NCI-H526 treated with DMSO at 0.1 percent for 48 hours (cell line): Measurements from ENCODE around the gene ZBED1.
"Not testable (repeated sequence)": the region's sequence is repeated elsewhere in the genome, so short reads cannot be mapped to it uniquely, and the experiment has no call there.

Source experiments
- DNase-seq: peaks from one replicate; lab custom pipeline; 2025; lab: John Stamatoyannopoulos, UW

ZBED1 gene

DNA sequence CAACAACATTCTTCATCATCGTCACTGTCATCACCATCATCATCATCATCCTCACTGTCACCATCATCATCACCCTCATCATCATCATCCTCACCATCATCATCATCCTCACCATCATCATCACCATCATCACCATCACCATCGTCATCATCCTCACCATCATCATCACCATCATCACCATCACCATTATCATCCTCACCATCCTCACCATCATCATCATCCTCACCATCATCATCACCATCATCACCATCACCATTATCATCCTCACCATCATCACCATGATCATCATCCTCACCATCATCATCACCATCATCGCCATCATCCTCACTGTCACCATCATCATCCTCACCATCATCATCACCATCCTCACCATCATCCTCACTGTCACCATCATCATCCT is 18.9 kb upstream of the ZBED1 start:
- DNase-seq = not testable (repeated sequence)

DNA sequence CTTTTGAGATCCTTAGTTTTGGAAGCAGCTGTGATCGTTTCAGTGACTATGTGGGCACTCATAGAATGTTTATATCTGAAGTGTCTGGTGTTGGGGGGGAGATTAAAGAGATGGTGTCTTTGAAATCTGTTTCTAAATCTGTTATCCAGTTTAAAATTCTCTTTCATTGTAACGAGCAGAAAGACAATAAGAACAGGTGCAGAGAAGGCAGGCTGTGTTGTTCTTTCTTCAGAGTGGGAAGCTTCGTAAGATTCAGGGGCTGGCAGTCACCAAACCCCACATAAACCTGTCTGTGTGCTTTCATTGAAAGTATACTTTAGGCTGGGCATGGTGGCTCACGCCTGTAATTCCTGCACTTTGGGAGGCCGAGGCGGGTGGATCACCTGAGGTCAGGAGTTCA is 16.3 kb upstream of the ZBED1 start:
- no peak for DNase-seq

DNA sequence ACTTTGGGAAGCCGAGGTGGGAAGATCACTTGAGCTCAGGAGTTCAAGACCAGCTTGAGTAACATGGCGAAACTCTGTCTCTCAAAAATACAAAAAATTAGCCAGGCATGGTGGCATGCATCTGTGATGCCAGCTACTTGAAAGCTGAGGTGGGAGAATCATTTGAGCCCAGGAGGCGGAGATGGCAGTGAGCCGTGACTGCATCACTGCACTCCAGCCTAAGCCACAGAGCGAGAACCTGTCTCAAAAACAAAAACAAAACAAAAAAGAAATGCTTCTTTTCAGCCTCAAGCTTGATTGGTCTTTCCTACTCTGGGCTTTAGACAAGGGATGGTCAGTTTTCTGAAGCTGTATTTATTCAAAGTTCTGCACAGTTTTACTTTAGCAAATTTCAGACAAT is 15.8 kb upstream of the ZBED1 start:
- no peak for DNase-seq

DNA sequence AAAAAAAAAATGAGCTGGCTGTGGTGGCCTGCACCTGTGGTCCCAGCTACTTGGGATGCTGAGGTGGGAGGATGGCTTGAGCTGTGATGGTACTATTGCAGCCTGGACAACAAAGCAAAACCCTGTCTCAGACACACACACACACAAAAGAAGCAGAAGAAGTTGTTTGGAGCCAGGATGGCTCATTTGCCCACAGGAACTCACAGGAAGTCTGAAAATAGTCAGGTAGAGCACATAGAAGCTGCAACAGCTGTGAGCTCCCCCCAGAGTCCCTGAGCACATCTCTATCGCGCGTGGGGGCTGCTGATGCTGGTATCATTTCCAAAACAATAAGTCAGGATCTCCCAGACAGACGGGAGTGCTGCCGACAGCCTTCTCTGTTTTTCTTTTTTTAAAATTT is 13.4 kb upstream of the ZBED1 start:
- DNase-seq = no peak

DNA sequence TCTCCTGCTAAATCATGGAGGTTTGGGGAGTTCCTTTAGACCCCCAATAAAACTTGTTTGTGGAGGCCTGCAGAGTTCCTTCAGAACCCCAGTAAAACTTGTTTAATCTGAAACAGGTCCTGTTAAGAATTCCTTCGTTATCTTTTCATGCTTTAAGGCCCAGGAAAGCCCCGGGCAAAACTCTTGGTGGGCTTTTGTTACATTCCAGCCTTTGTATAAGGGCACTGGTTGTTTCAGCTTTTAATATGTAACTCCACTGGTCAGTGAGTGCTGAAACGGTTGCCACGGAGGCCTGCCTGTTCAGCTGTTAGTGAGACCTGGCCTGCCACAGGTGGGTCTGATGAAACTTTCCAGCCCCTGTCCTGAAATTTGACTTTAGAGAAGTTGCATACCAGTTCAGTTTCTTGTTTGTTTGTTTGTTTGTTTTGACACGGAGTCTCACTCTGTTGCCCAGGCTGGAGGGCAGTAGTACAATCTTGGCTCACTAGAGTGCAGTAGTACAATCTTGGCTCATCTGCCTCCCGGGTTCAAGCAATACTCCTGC is 12.4 kb upstream of the ZBED1 start:
- no peak for DNase-seq

DNA sequence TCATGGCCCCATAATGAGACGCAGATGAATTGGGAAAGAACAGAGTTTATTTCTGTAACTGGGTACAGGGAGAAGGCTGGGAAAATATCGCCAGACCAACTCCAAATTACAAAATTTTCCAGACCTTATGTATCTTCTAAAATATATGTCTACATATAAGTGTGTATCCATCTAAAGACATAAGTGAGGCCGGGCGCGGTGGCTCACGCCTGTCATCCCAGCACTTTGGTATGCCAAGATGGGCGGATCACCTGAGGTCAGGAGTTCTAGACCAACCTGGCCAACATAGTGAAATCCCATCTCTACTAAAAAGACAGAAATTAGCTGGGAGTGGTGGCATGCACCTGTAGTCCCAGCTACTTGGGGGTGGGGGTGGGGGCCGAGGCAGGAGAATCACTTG is 11.7 kb upstream of the ZBED1 start:
- no peak for DNase-seq

DNA sequence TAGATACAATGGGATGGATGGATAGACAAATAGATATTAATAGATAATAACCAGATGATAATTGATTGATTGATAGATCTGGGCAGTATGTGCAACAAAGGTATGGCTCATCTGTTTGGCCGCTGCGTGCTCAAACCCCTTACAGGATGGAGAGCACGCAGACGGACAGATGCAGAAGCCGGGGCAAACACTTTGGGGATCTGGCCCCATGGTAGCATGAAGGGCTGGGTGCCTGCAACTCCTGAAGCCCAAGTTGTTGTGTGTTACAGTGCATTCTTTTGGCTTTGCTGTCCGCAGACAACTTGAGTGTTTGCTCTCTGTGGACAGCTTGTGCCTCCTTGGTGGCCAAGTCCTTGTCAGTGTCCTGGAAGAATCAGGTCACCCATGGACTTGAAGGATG is 10.6 kb upstream of the ZBED1 start:
- no peak for DNase-seq

DNA sequence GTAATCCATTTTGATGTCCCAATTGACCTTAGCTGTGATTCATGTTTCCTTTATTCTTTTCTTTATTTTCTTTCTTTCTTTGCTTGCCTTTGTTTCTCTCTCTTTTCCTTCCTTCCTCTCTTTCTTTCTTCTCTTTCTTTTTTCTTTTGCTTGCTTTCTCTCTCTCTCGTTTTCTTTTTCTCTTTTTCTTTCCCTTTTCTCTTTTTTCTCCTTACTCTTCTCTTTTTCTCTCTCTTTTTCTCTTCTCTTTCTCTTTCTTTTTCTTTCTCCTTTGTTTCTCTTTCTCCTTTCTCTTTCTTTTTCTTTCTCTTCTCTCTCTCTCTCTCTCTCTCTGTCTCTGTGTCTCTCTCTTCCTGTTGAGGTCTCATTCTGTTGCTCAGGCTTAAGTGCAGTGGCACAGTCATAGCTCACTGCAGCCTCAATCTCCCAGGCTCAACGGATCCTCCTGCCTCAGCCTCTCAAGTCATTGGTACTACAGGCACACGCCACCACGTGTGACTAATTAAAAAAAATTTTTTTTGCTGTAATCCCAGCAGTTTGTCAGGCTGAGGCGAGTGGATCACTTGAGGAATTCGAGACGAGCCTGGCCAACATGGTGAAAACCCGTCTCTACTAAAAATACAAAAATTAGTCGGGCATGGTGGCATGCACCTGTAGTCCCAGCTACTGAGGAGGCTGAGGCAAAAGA is 8.0 kb upstream of the ZBED1 start:
- DNase-seq = no peak

DNA sequence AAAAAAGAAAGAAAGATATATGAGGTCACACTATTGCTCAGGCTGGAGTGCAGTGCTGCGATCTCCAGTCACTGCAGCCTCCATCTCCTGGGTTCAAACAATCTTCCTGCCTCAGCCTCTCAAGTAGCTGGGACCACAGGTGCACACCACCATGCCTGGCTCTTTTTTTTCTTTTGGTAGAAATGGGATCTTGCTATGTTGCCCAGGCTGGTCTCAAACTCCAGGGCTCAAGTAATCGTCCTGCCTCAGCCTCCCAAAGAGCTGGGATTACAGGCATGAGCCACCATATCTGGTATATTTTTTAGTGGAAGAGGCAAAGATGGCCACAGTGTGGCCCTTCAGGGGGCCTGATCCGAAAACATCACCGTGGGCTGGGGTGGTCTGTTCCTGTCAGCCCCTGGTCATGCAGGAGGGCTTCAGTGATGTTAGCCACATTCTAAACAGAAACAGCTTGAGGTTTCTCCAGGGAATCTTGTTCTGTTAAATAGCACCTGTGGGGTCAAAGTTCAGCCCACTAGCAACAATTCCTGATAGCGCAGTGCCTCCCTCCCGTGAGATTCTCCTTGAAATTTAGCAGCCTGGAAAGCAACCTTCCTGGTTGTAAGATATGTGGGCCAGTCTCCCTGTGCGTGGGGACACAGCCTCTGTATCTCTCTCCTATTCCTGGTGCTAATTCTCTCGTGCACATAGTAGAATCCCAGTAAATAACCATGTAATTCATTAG is 7.3 kb upstream of the ZBED1 start:
- DNase-seq = no peak

DNA sequence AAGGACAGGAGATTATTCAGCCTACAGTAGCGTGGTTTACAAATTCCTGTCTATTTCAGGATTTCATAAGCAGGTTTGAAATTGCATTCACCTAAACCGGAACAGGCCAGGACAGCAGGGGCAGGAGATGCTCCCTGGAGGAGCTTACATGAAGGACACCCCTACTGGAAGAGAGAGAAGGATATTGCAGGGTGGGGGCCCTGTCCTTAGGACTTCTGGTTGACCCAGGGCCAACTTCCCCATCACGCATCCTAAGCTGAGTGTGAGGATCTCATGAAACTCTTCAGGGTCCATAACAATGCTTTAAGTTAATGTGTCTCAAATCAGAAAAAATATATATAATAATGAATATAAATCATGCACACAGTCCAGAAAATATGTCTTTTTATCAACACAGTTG is 6.4 kb upstream of the ZBED1 start:
- no peak for DNase-seq

DNA sequence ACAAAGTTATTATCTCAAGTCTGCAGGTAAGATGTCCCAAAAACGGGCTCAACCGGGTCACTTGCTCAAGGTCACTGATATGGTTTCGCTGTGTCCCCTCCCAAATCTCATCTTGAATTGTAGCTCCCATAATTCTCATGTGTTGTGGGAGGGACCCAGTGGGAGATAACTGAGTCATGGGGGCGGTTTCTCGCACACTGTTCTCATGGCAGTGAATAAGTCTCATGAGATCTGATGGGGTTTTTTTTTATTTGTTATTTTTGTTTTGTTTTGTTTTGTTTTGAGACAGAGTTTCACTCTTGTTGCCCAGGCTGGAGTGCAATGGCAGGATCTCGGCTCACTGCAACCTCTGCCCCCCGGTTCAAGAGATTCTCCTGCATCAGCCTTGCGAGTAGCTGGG is 4.6 kb upstream of the ZBED1 start:
- not testable (repeated sequence) for DNase-seq

DNA sequence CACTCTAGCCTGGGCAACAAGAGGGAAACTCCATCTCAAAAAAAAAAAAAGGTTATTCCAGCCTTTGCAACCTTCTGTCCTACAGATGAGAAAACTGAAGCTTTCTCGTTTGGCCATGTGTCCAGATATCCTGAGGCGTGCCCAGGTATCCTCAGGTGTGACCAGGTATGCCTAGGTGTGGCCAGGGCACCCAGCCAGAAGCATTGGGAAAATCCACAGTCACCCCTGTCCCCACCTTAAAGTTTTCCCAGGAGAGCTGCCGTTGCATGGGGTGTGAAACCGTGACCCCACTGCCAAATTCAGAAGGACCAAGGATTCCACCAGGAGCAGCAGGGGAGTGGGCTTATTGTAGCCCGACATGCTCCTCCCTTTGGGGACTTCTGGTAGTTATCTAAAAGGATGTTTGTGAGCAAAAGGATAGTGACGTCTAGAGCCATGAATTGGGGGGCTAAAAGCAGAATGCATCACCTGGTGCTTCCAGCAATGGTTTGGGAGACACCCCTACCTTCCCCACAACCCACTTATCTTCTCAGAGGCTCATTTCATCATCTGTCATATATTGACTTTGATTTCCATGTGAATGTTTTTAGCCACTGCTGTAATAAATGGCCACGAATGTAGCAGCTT is 4.0 kb upstream of the ZBED1 start:
- no peak for DNase-seq

DNA sequence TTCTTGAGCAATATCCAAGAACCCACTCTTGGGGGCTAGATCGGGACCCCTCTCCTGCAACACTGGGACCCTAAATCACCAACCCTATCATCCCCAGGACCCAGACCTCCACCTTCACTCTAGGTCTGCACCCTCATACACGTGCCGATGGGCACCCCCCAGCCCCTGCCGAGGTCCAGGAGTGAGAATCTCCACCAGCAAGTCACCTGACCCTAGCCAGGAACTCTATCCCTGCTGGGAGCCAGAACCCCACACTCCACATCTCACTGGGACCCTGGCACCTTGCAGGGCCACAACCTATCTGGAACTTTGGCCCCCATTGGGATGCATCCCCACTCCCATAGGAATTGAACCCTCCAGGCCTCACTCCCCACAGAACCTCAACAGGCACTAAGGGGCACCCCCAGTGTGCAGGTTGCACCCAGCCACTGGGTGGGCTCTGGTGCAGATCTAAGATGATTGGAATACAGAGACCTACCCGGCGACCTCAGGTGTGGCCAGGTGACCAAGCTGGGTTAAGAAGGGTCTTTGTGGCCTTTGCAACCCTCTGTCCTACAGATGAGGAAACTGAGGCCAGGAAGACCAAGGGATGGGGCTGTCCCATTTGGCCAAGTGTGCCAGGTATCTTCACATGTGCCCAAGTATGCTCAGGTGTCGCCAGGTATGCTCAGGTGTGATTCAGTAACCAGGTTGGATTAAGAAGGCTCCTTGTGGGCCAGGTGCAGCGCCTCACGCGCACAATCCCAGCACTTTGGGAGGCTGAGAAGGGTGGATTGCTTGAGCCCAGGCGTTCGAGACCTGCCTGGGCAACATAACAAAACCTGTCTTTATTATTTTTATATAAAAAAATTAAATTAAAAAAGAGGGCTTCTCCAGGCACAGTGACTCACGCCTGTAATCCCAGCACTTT is 3.1 kb upstream of the ZBED1 start:
- no peak for DNase-seq

DNA sequence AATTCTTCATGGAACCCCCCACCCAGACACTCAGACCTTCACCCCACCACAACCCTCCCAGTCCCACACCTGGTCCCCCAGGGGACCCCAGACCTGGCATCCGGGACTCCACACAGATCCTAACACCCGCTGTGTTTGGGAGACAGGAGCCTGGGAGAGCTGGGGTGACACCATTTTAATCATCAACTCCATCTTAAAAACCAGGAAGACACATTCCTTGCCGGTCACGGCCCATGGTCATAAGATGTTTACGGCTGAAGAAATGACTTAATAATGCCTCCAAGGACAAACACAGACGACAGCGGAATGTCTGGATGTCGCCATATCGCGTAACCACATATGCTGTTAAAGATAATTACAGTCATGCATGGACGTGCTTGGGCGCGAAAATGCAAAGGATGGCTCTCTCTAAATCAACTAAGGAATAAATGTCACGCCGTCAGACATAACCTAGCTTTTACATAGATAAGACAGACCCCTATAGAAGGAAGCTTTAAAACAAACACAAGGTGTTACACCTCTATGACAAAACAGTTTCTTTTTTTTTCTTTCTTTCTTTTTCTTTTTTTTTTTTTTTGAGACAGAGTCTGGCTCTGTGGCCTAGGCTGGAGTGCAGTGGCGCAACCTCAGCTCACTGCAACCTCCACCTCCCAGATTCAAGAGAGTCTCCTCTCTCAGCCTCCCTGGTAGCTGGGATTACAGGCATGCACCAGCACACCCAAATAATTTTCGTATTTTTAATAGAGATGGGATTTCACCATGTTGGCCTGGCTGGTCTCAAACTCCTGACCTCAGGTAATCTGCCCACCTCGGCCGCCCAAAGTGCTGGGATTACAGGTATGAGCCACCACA is 2.1 kb upstream of the ZBED1 start:
- no peak for DNase-seq

DNA sequence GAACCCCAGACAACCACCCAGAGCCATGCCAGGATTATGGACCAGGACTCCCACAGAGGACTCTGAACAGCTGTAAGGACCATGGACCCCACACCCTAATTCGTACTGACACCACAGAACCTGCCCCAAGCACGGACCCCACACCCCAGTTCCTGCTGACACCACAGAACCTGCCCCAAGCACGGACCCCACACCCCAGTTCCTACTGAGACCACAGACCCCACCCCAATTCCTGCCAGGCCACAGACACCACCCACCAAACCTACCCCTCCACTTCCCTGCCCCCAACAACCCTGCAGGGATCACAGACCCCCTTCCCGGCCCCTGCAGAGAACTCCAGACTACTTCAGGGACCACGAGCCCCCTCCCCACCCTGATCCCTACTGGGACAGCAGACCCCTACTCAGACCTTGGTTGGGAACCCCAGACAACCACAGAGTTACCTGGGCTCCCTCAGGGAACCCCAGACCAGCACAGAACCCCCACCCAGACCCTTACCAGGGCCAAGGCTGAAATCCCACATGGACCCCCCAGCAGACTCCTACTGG is 1.4 kb upstream of the ZBED1 start:
- DNase-seq = no peak

DNA sequence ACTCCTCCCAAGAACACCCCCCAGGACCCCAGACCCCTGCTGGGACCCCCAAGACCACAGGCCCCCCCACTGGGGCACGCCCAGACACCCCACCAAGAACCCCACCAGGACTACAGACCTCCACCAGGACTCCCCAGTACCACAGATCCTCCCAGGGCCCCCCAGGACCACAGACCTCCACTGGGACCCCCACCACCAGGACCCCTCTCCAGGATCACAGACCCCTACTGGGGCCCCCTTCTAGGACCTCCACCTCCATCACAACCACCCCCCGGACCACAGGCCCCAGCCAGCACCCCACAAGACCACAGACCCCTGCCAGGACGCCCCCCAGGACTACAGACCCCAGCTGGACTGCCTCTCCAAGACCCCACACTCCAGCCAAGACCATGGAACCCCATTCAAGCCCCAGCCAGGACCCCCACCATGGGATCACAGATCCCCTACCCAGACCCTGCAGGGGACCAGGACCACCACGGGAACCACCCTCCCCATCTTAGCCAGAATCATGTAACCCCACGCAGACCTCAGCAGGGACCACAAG is 855 bp upstream of the ZBED1 start:
- DNase-seq = no peak

DNA sequence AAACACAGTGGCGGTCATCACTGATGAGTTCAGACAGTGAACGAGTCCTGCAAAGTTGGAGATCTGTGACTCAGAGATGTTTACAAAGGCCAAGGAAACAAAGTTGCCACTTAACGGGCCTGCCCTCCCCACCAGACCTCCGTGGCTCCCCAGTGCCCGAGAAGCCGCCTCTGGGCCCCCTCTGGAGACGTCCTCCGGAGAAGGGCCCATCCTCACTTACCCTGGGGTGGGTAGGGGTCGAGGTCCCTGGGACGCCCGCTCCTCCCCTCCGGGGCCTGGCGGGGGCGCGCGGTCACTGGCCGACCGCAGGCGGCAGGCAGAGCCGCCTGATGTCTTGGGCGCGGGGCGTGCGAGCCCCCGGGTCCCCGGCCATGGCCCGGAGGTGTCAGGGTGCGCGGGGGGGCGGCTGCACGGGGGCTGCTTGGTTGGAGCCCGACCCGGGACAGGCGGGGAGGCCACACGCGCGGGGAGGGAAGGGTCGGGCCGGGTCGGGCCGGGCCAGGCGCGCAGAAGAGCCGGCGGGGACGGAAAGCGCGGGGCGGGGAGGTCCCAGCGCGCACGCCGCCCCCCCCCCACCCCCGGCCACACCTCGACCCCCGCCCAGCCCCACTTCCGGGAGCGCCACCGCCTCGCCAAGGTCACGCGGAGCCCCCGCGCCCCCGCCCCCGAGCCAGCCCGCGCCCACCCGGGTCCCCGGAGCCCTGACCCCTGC is 529 bp downstream of the ZBED1 start:
- DNase-seq = no peak

DNA sequence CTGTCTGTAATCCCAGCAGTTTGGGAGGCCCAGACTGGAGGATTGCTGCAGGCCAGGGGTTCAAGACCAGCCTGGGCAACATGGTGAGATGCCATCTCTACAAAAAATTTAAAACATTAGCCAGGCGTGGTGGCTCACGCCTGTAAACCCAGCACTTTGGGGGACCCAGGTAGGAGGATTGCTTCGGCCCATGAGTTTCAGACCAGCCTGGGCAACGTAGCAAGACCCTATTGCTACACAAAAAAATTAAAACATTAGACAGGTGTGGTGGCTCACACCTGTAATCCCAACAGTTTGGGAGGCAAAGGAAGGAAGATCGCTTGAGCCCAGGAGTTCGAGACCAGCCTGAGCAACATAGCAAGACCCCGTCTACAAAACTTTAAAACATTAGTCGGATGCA is 1.3 kb downstream of the ZBED1 start:
- no peak for DNase-seq

DNA sequence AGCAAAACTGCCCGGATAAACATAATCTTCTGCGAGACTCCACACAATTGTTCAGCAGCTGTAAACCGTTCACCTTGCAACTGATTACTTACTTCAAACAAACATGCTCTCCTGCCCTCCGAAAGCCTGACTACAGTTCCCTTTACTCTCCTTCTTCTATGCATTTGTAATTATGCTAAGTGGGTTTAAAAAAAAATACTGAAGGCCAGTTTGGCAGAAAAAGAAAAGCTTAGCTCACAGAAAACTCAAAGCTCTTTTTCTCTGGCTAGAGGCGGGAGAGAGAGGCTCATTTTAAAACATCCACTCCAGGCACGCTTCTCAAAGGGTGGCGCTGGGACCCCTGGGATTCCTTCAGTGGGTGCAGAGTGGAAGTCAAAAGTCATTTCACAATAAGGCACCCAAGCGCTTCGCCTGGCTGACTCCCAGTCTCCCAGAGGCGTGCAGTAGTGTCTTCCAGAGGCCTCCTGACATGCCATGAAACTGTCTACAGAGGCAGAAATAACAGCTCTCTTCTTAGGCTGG is 1.9 kb downstream of the ZBED1 start:
- no peak for DNase-seq
